Fibroblast of gingiva (primary cell): ENCODE results near the gene MYL12A.

Experiments used
- DNase-seq: peaks from one replicate; pipeline ENCODE4 v3.0.0-alpha.2; 2011; ENCODE audit warnings: low read depth

MYL12A gene

DNA sequence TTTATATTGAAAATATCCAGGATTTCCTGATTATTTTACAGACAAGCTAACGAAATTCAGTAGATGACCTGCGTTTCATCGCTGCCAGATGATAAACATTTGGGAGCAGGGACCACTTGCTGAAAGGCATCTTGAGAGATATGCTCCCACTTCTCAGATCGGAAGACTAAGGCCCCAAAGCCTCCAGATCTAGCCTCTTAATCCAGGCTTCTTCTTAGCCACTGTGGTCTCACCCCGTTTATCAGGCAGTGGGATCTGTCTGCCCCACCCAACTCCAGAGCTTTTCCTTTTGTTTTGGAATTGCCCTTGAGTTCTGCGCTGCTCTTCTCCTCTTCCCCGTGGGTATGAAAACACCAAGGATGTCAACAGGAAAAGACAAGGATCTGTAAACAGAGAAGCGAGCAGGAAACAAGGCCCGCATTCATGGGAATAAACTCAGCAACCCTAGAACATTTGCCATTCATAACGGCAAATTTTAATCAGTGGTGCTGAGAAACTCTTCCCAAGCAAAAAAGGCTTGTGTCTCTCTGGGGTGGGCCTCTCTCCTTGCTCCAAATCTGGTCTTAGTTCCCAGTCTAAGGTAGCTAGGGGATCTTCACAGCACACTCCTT is 35.8 kb downstream of the MYL12A start:
- DNase-seq, result no peak

DNA sequence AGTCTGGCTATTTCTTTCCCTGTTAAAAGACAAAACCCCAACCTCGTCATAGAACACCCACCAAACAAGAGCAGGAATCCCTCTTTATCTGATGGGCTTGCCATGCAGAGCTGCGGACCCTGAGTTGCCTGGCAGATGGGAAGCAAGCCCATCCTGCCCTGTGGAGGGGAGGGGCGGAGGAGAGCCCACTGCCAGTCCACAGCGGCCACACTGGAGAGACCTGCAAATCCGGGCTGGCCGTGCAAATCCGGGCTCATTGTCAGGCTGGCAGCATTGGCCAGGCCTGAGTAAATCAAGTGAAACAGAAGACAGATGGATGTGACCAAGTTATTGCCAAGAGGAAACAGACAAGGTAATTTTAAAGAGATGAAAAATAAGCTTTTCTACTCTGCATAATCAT is 36.3 kb downstream of the MYL12A start:
- no peak for DNase-seq

DNA sequence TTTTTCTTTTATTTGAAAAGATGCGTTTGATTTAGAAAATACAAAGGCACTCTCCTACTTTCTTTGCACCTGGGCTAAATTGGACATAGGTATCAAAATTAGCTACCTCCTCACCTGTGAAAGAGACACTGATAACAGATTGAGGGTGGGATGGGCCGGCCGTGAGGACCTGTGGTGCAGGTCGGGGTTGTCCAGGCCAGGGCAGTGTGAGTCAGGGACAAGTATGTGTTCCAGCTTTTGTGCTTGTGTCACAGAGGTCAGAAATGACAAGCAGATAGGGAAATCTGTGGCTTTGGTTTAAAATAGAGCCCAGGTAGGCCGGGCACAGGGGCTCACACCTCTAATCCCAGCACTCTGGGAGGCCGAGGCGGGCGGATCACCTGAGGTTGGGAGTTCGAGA is 36.9 kb downstream of the MYL12A start:
- no peak for DNase-seq

DNA sequence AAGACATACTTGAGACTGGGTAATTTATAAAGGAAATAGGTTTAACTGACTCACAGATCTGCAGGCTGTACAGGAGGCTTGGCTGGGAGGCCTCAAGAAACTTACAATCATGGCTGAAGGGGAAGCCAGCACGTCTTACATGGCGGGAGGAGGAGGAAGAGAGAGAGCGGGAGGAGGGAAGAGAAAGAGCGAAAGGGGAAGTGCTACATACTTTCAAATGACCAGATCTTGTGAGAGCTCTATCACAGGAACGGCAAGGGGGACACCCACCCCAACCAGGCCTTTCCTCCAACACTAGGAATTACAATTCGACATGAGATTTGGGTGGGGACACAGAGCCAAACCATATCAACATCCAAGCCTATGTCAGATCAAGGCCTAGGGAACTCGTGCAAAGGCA is 38.6 kb downstream of the MYL12A start:
- DNase-seq, result no peak

DNA sequence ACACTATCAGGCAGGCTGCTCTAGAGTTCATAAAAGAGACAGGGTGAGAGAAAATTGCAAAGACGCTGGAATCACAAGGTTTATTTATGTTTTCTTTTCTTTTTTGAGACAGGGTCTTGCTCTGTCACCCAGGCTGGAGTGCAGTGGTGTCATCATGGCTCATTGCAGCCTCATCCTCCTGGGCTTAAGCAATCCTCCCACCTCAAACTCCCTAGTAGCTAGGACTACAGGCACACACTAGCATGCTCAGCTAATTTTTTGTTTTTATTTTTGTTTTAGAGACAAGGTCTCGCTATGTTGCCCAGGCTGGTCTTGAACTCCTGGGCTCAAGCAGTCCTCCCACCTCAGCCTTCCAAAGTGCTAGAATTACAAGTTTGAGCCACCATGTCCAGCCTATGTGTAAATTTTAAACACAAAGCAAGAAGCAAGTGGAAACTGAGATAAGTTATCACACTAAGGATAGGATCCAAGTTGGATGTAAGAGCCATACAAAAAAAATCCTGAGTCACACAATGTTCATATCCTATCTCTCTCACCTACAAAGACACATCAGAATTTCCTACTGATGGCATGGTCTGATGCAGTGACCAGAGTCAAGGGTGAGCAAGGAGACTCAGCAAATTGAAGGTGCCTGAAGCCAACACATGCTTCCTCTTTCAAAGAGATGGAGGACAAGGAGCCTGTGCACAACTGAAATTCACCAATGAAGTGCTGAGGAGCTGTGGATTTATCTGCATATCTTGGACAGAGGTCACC is 45.8 kb downstream of the MYL12A start:
- no peak for DNase-seq

DNA sequence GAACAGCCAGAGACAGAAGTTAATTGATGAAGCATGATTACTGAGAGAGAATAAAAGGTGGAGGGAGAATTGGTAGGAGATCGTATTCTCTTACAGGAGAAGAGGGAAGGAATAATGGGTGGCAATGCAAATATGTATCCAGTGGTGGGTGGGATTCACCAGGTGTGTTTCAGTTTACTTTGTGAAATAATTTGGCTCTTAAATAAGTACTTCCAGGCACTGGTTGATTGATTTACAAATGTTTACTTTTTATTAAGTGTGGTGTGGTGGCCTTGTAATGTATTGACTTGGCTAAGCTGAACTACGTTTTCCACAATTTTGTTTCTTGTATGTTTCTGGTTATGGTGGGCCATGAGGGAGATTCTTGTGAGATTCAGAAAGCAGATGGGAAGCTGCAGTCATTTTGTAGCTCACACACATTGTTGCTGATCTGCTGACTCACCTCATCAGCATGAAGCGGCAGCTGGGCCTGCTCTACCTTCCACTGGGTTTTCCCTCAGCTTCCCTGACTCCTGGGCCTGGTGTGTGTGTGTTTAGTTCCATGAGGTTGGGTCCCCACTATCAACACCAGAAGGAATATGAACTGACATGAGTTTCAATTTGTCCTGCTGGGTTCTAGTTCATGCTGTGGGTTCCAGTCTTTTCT is 47.0 kb downstream of the MYL12A start:
- DNase-seq, result no peak

DNA sequence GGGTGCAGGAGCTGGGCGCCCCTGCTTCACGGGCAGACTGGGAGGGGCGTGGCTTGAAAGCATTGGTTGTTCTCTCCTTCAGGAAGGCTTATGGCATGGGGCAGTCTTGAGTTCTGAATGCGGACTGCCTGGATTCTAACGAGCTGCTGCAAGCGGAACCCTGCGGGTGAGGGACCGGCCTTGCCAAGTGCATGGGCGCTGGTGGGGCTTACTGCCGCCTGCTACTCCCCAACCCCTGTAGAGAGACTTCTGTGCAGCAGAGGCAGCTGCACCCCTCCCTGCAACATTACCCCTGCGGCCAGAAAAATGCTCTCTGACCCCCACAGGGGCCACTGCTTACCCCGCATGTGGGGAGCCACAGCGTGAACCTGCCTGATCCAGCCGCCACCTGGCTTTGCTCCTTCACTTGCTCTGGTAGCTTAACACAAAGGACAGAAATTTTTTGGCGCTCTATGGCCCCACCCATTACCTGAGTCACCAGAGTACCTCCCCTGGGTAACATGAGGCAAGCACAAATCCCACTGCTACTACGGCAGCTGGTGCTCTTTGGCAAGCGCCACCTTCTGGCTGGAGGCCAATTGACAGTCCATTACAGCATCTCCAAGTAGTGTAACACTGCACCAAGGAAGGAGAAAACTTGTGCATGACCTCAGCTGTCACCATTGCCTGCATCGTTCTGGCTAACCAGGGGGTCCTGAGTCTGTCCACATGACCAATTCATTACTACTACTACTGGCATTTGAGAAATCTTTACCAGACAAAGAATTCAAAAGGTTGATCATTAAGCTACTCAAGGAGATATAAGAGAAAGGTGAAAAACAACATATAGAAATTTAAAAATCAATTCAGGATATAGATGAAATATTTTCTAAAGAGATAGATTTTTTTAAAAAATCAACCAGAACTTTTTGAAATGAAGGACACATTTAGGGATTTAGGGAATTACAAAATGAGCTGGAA is 49.7 kb downstream of the MYL12A start:
- peak; percentile 89 for DNase-seq

DNA sequence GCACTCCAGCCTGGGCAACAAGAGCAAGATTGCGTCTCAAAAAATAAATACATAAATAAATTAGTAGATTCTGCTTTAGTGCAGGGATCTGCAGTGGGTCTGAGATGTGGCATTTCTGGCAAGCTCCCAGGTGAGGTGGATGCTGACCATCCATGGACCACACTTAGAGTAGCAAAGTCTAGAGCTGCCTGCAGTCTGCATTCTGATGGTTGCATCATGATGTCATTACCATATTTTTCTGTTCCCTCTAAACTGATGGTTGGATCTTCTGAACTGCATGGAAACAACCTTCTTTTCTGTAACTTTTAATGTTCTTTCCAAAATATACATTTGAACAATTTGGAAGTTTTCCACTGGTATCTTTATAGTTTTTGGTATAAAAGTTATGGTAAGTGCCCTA is 57.2 kb downstream of the MYL12A start:
- DNase-seq, result no peak

DNA sequence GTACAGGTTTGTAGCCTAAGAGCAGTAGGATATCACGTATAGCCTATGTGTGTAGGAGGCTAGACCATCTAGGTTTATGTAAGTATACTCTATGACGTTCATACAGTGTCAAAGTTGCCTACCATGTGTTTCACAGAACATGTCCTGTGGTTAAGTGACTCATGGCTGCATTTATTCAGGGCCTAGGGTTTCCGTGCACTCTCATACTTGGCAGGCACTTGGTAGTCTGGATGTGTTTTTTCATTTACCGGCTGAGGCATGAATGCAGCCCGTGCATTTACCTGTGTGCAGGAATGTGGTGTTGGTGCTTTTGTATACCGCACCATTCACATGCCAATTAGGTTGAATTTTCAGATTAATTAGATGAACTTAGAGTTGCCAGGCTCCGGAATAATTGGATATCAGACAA is 57.8 kb downstream of the MYL12A start:
- DNase-seq, result peak; percentile 91
